Measurements from ENCODE around the gene AFG3L2. TPM values are rescaled to one million over a fixed set of nuclear protein-coding genes. Genes with fewer than 3 reads are reported as not detected.

AFG3L2 gene
- total and polyA plus RNA-seq, 9 of the 15 experiments (the other 6 are each of a cell fraction or from before 2014, with no cell fraction given) = 24.1 to 109 (median 84.0) TPM

GRCh38 chr18:12305930-12306629 is 70.9 kb downstream of the AFG3L2 start (continued):
- TF ChIP-seq GMEB1 (CRISPR knock-in tag; IDR thresholded peaks at IDR 0.05) (no peak), ZNF134 (CRISPR knock-in tag; conservative IDR thresholded peaks at IDR 0.05) (no peak), PRDM10 (IDR thresholded peaks at IDR 0.05; ENCODE audit: partially characterized antibody) (peak; percentile 83), SMAD4 (CRISPR knock-in tag; conservative IDR thresholded peaks at IDR 0.05) (0 out of 2 replicates have a peak, but pooled peaks have one; percentile 43), ZNF75A (CRISPR knock-in tag; IDR thresholded peaks at IDR 0.05) (no peak), TCF7 (IDR thresholded peaks at IDR 0.05; ENCODE audit: borderline replicate concordance) (no peak), TFE3 (CRISPR knock-in tag; IDR thresholded peaks at IDR 0.05) (no peak), RHOXF2B (CRISPR knock-in tag; conservative IDR thresholded peaks at IDR 0.05) (no peak), POLR2G (IDR thresholded peaks at IDR 0.05; ENCODE audit: low read depth, low read length) (peak; percentile 36; the same call in 1 of the 2 replicates), CXXC5 (CRISPR knock-in tag; IDR thresholded peaks at IDR 0.05) (peak; percentile 57), MCM7 (IDR thresholded peaks at IDR 0.05) (no peak), ZNF76 (CRISPR knock-in tag; IDR thresholded peaks at IDR 0.05; ENCODE audit: borderline replicate concordance) (no peak), ZNF699 (CRISPR knock-in tag; IDR thresholded peaks at IDR 0.05; ENCODE audit: insufficient replicate concordance) (no peak), E2F1 (CRISPR knock-in tag; IDR thresholded peaks at IDR 0.05) (no peak), NKRF (IDR thresholded peaks at IDR 0.05; ENCODE audit: borderline replicate concordance) (no peak)
